ENCODE measurements around the gene KIF1C.

DNA sequence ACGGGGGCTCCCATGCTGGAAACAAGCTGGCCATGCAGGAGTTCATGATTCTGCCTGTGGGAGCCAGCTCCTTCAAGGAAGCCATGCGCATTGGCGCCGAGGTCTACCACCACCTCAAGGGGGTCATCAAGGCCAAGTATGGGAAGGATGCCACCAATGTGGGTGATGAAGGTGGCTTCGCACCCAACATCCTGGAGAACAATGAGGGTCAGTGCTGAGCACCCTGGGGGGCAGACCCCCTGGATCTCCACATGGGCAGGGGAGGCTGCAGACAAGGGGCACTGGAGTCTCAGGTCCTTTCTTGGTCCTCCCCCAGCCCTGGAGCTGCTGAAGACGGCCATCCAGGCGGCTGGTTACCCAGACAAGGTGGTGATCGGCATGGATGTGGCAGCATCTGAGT is 42.7 kb upstream of the KIF1C start:
- TF ChIP-seq, protein P1, sequence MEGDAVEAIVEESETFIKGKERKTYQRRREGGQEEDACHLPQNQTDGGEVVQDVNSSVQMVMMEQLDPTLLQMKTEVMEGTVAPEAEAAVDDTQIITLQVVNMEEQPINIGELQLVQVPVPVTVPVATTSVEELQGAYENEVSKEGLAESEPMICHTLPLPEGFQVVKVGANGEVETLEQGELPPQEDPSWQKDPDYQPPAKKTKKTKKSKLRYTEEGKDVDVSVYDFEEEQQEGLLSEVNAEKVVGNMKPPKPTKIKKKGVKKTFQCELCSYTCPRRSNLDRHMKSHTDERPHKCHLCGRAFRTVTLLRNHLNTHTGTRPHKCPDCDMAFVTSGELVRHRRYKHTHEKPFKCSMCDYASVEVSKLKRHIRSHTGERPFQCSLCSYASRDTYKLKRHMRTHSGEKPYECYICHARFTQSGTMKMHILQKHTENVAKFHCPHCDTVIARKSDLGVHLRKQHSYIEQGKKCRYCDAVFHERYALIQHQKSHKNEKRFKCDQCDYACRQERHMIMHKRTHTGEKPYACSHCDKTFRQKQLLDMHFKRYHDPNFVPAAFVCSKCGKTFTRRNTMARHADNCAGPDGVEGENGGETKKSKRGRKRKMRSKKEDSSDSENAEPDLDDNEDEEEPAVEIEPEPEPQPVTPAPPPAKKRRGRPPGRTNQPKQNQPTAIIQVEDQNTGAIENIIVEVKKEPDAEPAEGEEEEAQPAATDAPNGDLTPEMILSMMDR (IDR thresholded peaks at IDR 0.05): no peak
- TF ChIP-seq POLR2A (IDR thresholded peaks at IDR 0.05): no peak
